Measurements from ENCODE around the gene LAMTOR2. TPM values are rescaled to one million over a fixed set of nuclear protein-coding genes. Genes with fewer than 3 reads are reported as not detected.

Gene LAMTOR2
- total RNA-seq, 4 donors from 2014 or later = 66.8 to 79.3 (median 73.1) TPM

- WGBS, 2 donors (ENCODE audit: low coverage in 1 of 2) = 91 to 92% methylated on average over 1 of the region's 1 CpG
- ATAC-seq = no peak
- TF ChIP-seq CTCF (IDR thresholded peaks at IDR 0.05) (no peak), POLR2A (IDR thresholded peaks at IDR 0.05) (no peak), POLR2AphosphoS5 (IDR thresholded peaks at IDR 0.05) (no peak), EP300 (IDR thresholded peaks at IDR 0.05) (no peak)
These were observed 1.8 kb downstream of the LAMTOR2 start for GRCh38 chr1:156056326-156056849.

GRCh38 chr1:156060937-156061636, 6.5 kb downstream of the LAMTOR2 start, which contains the start of gene RAB25:
TSS of gene RAB25 (plus strand) at chr1:156061160. CDS start at chr1:156061401, 241 bp downstream.
- no peak for ATAC-seq
- peaks cover 0 to 4% (median 0%) of the 10 kb centered on the region in 3 donors for H3K4me1 ChIP-seq
- no peak within 1 kb of the TSS for H3K4me3 ChIP-seq
- no peaks in the 10 kb centered on the region for H3K27me3 ChIP-seq
- WGBS, 2 donors (ENCODE audit: low coverage in 1 of 2) = 33 to 37% methylated on average over 4 to 6 of the region's 11 CpGs
- TF ChIP-seq CTCF (IDR thresholded peaks at IDR 0.05) = no peak
- TF ChIP-seq EP300 (IDR thresholded peaks at IDR 0.05) = no peak
- no peak for TF ChIP-seq POLR2A (IDR thresholded peaks at IDR 0.05)
- no peak for TF ChIP-seq POLR2AphosphoS5 (IDR thresholded peaks at IDR 0.05)
- H3K27ac ChIP-seq = no peak within 1 kb of the TSS
- no peaks in the 10 kb centered on the region for H3K9me3 ChIP-seq
- peaks cover 0 to 21% of the 10 kb centered on the region in 2 donors for H3K36me3 ChIP-seq

More at GRCh38 chr1:156056326-156056849, 1.8 kb downstream of the LAMTOR2 start:
- peaks cover 0 to 22% of the 10 kb centered on the region in 2 donors for H3K36me3 ChIP-seq
- H3K27ac ChIP-seq = no peak overlapping the region
- H3K4me3 ChIP-seq = no peak overlapping the region
- no peaks in the 10 kb centered on the region for H3K27me3 ChIP-seq
- no peaks in the 10 kb centered on the region for H3K9me3 ChIP-seq
- H3K4me1 ChIP-seq = peaks cover 0 to 29% (median 8%) of the 10 kb centered on the region in 3 donors

GRCh38 chr1:156062189-156062588, 7.6 kb downstream of the LAMTOR2 start:
- ATAC-seq = no peak
- no peaks in the 10 kb centered on the region for H3K27me3 ChIP-seq
- peaks cover 0 to 14% of the 10 kb centered on the region in 2 donors for H3K36me3 ChIP-seq
- no peak overlapping the region for H3K27ac ChIP-seq
- no peak overlapping the region for H3K4me3 ChIP-seq
- TF ChIP-seq EP300 (IDR thresholded peaks at IDR 0.05) (no peak), POLR2AphosphoS5 (IDR thresholded peaks at IDR 0.05) (no peak), POLR2A (IDR thresholded peaks at IDR 0.05) (no peak), CTCF (IDR thresholded peaks at IDR 0.05) (no peak)
- H3K9me3 ChIP-seq = no peaks in the 10 kb centered on the region
- WGBS, 2 donors (ENCODE audit: low coverage in 1 of 2) = 50% methylated on average over 1 of the region's 3 CpGs; no CpG with 5 or more reads in 1 of the 2 donors
- H3K4me1 ChIP-seq = no peaks in the 10 kb centered on the region

- no peaks in the 10 kb centered on the region for H3K4me1 ChIP-seq
- H3K36me3 ChIP-seq = no peaks in the 10 kb centered on the region
- no peak overlapping the region for H3K4me3 ChIP-seq
- no peaks in the 10 kb centered on the region for H3K9me3 ChIP-seq
- WGBS, 2 donors (ENCODE audit: low coverage in 1 of 2) = 63 to 67% methylated on average over 2 of the region's 2 CpGs
- ATAC-seq = no peak
- no peak overlapping the region for H3K27ac ChIP-seq
- TF ChIP-seq EP300 (IDR thresholded peaks at IDR 0.05) (no peak), POLR2AphosphoS5 (IDR thresholded peaks at IDR 0.05) (no peak), CTCF (IDR thresholded peaks at IDR 0.05) (no peak), POLR2A (IDR thresholded peaks at IDR 0.05) (no peak)
- H3K27me3 ChIP-seq = no peaks in the 10 kb centered on the region
These were observed 9.4 kb downstream of the LAMTOR2 start for GRCh38 chr1:156063997-156064285.

GRCh38 chr1:156064615-156065014, 10.0 kb downstream of the LAMTOR2 start:
- Histone ChIP-seq H3K4me1 (no peaks in the 10 kb centered on the region), H3K9me3 (no peaks in the 10 kb centered on the region), H3K27ac (no peak overlapping the region), H3K36me3 (no peaks in the 10 kb centered on the region), H3K4me3 (no peak overlapping the region), H3K27me3 (no peaks in the 10 kb centered on the region)
- 100% methylated on average over 1 of the region's 2 CpGs; no CpG with 5 or more reads in 1 of the 2 donors for WGBS, 2 donors (ENCODE audit: low coverage in 1 of 2)
- no peak for ATAC-seq
- TF ChIP-seq CTCF (IDR thresholded peaks at IDR 0.05) (no peak), POLR2AphosphoS5 (IDR thresholded peaks at IDR 0.05) (no peak), EP300 (IDR thresholded peaks at IDR 0.05) (no peak), POLR2A (IDR thresholded peaks at IDR 0.05) (no peak)

All from gastroesophageal sphincter (tissue), 4 donors.